Renal cortex interstitium (tissue), 11 donors: ENCODE results near the gene AP5B1. TPM values are rescaled to one million over a fixed set of nuclear protein-coding genes. Genes with fewer than 3 reads are reported as not detected.

Experiments used
- DNase-seq, 11 donors: peaks; one replicate each; pipeline ENCODE4 v3.0.0-alpha.2; 2013; ENCODE audit warnings: low read depth in 9 of 11, low spot score in 4 of 11; ENCODE audit errors: extremely low read depth in 1 of 11
- polyA plus RNA-seq, 3 donors: library from polyadenylated mRNA; unstranded; fragments of 120-200 nt; gene quantifications; one replicate each; pipeline ENCODE4 v1.2.1, GENCODE V29; 2013; ENCODE audit not compliant: insufficient read length in 3 of 3

Gene AP5B1
- polyA plus RNA-seq, 3 donors = 5.7 to 10.3 (median 7.6) TPM

GRCh38 chr11:65789230-65790103 lies 8.7 kb upstream of the AP5B1 start:
- no peak for DNase-seq

DNA sequence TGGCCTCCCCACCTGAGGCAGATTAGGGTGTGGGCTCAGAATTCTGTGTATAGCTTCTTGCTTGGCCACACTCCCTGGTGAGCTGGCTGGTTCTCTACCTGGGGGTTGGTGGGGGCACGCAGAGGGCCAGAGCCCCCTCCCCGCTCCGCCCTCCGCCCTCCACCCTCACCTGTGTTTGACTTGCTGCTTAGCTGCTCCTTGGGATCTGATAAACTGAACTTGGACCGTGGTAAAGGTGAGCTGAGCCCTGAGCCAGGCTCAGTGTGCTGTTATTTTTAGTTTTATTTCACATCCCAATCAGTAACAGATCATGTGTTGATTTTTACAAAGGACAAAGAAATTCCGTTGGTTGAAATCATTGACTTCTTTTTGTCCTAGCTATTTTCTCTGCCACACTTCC lies 8.0 kb upstream of the AP5B1 start:
- DNase-seq = no peak

GRCh38 chr11:65787649-65788622 lies 7.2 kb upstream of the AP5B1 start:
- peak in 2 of 11 donors; percentile 43 to 74 for DNase-seq

GRCh38 chr11:65786786-65787636 lies 6.2 kb upstream of the AP5B1 start, which contains the start of gene OVOL1:
Gene OVOL1, plus strand, starts transcription at chr11:65787063. Its CDS starts 311 bp downstream, at chr11:65787374.
- peak in 2 of 11 donors; percentile 34 to 72 for DNase-seq

- DNase-seq = no peak
These were observed 5.4 kb upstream of the AP5B1 start for GRCh38 chr11:65786008-65786785.

DNA sequence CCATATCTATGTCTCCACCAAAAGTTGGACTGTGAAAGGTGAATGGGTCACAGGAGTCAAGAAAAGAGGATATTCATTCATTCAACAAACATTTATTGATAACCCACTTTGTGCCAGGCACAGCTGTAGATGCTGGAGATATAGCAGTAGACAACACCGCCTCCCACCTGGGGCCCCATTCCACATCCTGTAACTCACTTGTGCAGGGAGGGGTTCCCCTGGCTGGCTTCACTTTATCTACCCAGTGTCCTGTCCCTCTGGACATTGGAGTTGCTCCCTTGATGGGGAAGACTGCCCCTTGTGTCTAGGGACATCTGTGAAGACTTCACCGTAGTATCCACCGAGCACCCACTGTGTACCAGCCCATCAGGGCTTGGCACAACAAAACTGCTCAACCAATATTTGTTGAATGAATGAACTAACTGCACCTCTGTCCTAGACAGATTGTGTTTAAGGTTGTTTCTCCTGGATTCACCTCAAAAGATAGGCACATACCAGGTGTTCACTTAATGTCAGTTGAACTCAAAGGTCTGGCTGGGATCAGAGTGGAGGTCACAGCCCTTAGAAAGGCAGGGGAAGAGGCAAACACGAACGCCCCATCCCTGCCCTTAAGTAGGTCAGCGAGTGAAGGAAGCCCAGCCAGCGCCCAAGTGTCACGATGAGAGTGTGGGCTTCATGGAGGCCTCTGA lies 4.7 kb upstream of the AP5B1 start:
- DNase-seq = no peak

DNA sequence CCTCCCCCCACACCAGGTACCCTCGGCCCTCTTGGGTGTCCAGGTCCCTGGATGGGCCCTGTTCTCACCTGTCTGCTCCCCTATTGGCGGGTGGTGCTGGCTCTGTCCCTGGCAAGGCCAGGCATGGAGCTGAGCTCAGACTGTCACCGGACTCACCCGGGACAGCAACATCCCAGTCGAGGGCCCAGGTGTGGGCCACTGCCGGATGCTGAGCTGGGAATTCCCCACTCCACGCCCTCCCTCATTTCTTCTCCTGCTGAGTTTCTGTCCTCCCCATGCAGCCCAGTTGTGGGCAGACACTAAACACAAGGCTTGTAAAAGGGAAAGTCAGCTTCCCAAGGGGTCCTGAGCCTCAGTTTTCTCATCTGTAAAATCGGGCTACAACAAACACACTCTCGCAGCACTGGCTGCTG lies 2.0 kb upstream of the AP5B1 start:
- no peak for DNase-seq

- no peak for DNase-seq
These were observed 1.4 kb upstream of the AP5B1 start for GRCh38 chr11:65781962-65782815.

DNA sequence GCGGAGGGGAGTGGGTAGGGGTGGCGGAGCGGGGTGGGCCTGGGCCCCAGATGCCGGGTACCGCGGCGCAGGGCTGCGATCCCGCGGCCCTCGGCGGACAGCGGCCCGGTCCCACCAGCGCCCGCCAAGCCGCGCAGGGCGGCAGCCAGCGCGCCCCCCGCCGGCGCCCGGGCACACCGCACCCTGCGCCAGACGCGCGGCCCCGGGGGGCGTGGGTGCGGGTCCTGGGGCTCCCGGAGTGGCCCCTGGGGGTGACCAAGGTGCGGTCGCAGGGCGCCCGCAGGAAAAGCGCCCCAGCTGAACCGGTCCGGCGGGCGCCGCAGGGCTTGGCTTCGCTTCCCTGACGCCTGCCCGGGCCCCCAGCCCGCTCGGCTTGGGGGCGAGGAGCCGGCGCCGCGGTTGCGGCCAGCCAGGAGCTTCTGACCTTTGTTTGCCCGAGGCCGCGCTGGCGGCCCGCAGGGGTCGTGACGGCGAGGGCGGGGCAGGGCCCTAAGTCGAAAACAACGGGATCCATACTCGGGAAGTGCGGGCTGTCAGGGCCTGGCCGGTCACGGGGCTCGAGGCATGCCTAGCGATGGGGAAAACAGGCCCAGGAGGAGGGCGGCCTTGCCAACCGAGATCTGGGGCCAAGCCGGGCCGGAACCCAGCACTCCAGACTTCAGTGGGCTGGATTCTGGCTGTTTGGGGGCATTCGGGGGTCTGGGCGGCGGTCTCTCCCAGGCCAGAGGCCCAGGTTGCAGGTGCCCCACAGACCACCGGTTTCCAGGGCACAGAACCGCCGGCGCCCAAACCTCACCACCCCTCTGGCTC lies 581 bp upstream of the AP5B1 start:
- DNase-seq = peak in 1 of 11 donors; percentile 22

GRCh38 chr11:65779919-65780769 lies 632 bp downstream of the AP5B1 start:
- DNase-seq = peak in 1 of 11 donors; percentile 50

GRCh38 chr11:65779669-65779918 lies 1.2 kb downstream of the AP5B1 start:
- no peak for DNase-seq

DNA sequence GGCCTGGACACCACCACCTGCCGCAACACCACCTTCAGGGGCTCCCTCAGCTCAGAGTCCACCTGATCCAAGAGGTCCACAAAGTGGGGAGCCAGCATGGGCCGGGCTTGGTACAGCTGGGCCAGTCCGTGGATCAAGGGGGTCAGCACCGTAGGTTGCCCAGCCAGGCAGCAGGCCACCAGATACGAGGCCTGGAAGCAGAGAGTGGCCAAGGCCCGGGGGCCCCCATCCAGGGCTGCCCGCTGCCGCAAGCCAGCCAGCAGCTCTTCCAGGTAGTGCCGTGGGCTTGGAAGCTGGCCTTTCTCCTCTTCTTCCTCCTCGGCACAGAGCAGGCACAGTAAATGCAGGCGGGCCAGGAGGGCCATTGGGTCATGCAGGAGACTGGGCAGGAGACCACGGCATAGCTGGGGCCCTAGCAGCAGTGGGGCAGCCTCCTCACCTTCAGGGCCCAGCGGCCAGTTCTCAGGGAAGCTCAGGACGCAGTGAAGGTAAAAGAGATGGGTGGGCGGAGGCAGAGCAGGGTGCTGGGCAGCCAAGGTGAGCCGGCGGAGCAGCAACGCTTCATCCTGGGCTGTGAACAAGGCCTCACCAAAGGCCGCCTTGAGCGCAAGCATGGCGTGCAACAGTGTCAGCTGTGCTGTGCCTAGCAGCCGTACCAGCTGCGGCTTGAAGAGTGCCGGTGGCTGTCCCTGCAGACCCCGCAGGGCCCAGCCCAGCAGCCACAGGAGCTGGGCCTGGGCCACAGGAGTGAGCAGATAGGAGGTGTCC lies 1.7 kb downstream of the AP5B1 start:
- no peak for DNase-seq

DNA sequence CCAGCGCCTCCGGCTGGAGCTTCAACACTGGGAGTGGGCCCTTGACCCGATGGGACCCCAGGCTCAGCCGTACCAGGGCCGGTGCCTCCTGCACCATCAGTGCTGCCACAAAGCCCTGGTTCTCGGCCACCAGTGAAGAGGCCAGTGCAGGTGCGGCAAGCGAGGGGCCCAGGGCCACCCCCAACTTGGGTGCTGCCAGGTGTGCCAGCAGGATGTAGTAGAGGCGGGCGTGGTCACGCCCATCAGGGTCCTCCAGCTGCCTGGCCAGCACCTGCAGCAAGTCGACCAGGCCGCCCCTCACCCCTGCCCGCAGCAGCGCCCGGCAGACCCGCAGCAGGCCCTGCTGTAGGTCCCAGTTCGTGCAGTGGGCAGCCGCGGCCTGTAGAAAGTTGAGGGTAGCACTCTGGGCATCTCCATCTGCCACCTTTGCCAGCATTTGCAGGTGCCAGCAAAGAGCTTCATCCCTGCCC lies 2.3 kb downstream of the AP5B1 start:
- DNase-seq = no peak

DNA sequence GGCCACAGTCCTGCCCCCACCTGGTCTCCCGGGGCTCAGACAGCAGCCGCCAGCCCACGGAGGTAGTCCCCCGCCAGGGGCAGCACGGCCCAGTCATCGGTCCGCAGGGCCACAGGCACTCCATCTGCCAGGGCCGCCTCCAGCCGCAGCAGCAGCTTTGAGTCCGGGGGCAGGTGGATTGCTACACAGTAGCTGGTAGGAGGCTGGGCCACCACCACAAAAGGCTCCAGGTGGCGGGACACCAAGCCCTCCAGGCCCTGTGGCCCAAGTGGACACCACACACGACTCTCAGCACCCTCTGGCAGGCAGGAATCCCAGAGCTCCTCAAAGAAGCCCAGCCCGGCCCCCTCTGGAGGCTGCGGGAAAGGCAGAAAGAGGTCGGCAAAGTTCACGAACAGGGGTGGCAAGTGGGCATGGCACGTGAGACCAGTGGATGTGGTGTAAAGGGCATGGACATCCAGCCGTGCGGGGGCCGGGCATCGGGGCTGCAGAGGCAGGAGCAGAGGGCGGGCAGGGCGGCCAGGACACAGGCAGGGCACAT lies 2.9 kb downstream of the AP5B1 start:
- DNase-seq = no peak
